Parathyroid adenoma (tissue), 2 donors: ENCODE results near the gene LRRC27.

Experiments used
- H2AFZ ChIP-seq: fragments of 300-600 bp; sonication (generic); one replicate; pipeline ENCODE4 v1.7.0; 2017; ENCODE audit warnings: antibody characterized with exemption, mild to moderate bottlenecking
- H3K27ac ChIP-seq: fragments of 300-600 bp; sonication (generic); one replicate; pipeline ENCODE4 v1.7.0; 2017
- H3K27me3 ChIP-seq: fragments of 300-600 bp; sonication (generic); one replicate; pipeline ENCODE4 v1.7.0; 2017; ENCODE audit warnings: low read length; ENCODE audit not compliant: control insufficient read depth, insufficient read depth
- H3K36me3 ChIP-seq: fragments of 300-600 bp; sonication (generic); one replicate; pipeline ENCODE4 v1.7.0; 2017; ENCODE audit warnings: low read length; ENCODE audit not compliant: control insufficient read depth, insufficient read depth
- H3K4me1 ChIP-seq: fragments of 300-600 bp; sonication (generic); one replicate; pipeline ENCODE4 v1.7.0; 2017; ENCODE audit warnings: control low read depth
- H3K4me2 ChIP-seq: fragments of 300-600 bp; sonication (generic); one replicate; pipeline ENCODE4 v1.7.0; 2017; ENCODE audit warnings: low read length
- H3K4me3 ChIP-seq: fragments of 300-600 bp; sonication (generic); one replicate; pipeline ENCODE4 v1.7.0; 2017; ENCODE audit warnings: low read depth, low read length
- H3K79me2 ChIP-seq: fragments of 300-600 bp; sonication (generic); one replicate; pipeline ENCODE4 v1.7.0; 2017; ENCODE audit warnings: control low read depth
- H3K9ac ChIP-seq: fragments of 300-600 bp; sonication (generic); one replicate; pipeline ENCODE4 v1.7.0; 2017; ENCODE audit warnings: mild to moderate bottlenecking
- H3K9me3 ChIP-seq: fragments of 300-600 bp; sonication (generic); one replicate; pipeline ENCODE4 v1.7.0; 2017; ENCODE audit warnings: low read length; ENCODE audit not compliant: control insufficient read depth
- TF ChIP-seq, protein P1 (sequence below): fragments of 300-600 bp; sonication (generic); IDR thresholded peaks from one replicate; pipeline ENCODE4 v1.7.0; 2017; ENCODE audit warnings: antibody characterized with exemption, mild to moderate bottlenecking
- donor health status: primary hyperparathyroidism.

LRRC27 gene

DNA sequence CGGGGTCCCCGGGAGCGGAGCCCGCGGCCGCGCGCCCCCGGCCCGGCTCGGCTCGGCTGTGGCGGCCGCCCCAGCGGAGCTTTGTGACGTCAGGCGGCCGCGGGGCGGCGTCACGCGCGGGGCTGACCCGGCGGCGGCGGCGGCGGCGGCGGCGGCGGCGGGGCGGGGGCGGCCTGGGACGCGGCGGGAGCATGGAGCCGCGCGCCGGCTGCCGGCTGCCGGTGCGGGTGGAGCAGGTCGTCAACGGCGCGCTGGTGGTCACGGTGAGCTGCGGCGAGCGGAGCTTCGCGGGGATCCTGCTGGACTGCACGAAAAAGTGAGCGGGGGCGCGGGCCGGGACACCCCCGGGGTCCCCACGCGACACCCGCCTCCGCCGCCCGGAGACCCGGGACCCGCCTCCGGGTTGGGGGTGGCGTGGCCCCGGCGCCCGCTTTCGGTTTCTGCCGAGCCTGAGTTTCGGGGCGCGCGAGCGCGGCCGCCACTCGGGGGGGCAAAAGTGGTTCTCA, 65.1 kb downstream of the LRRC27 start, which contains the start of gene PWWP2B:
PWWP2B (plus strand) TSS at position 165 of the 506 bp plus-strand sequence; CDS start at position 192, 27 bp downstream.
- peaks cover 28% of the 10 kb centered on the region for H3K79me2 ChIP-seq
- no peaks in the 10 kb centered on the region for H3K27me3 ChIP-seq
- H3K9ac ChIP-seq: peak within 1 kb of the TSS; percentile 82
- H3K4me2 ChIP-seq: peak within 1 kb of the TSS; percentile 96
- H3K27ac ChIP-seq: peak within 1 kb of the TSS; percentile 94
- no peaks in the 10 kb centered on the region for H3K9me3 ChIP-seq
- TF ChIP-seq, protein P1, sequence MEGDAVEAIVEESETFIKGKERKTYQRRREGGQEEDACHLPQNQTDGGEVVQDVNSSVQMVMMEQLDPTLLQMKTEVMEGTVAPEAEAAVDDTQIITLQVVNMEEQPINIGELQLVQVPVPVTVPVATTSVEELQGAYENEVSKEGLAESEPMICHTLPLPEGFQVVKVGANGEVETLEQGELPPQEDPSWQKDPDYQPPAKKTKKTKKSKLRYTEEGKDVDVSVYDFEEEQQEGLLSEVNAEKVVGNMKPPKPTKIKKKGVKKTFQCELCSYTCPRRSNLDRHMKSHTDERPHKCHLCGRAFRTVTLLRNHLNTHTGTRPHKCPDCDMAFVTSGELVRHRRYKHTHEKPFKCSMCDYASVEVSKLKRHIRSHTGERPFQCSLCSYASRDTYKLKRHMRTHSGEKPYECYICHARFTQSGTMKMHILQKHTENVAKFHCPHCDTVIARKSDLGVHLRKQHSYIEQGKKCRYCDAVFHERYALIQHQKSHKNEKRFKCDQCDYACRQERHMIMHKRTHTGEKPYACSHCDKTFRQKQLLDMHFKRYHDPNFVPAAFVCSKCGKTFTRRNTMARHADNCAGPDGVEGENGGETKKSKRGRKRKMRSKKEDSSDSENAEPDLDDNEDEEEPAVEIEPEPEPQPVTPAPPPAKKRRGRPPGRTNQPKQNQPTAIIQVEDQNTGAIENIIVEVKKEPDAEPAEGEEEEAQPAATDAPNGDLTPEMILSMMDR: no peak
- H3K36me3 ChIP-seq: no peaks in the 10 kb centered on the region
- H3K4me1 ChIP-seq: peaks cover 35% of the 10 kb centered on the region
- H2AFZ ChIP-seq: peak within 1 kb of the TSS; percentile 87
- H3K4me3 ChIP-seq: peak within 1 kb of the TSS; percentile 66

DNA sequence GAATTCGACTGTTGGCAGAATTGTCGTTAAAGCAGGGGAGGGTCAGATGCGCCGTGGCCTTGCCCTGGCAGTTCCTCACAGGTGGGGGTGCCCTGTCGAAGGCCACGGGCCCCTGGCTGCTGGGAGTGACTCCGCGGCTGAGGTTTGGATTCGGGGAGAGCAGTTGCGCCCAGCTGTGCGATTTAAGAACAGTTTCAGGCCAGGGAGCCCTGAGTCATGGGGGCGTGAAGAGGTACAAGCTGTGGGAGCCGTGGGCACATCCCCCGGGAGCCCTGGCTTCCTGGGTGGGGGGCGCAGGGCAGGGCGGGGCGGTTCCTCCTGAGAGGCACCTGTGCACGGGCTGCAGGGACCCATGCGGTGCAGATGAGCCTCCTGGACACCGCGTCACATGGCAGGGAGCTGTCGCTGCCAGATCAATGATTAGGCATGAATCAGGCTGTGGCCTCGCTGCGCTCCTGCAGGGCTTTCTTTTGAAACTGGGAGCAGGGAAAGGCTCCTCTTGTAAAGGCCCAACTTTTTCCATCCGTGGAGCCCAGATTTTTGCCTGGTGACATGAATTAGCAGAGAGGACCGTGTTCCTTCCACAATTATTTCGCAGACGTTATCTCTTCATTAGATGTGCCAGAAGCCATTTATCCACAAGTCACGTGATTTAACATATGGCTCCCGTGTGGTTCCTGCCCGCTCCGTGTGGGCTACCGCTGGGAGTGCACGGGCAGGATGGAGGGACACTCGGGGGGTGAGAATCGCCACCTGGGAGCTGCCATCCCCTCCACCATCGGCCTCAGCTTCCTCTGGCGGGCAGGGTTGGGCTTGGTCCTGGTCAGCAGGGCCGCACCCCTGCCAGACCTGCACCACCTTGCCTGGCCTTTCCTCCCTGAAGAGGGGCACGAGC, 65.9 kb downstream of the LRRC27 start:
- TF ChIP-seq, protein P1: no peak
- no peaks in the 10 kb centered on the region for H3K36me3 ChIP-seq
- H3K9ac ChIP-seq: peak overlapping the region; percentile 82
- H3K4me3 ChIP-seq: peak overlapping the region; percentile 66
- peaks cover 37% of the 10 kb centered on the region for H3K79me2 ChIP-seq
- peak overlapping the region; percentile 96 for H3K4me2 ChIP-seq
- H3K4me1 ChIP-seq: peaks cover 35% of the 10 kb centered on the region
- H3K27ac ChIP-seq: peak overlapping the region; percentile 90
- no peaks in the 10 kb centered on the region for H3K27me3 ChIP-seq
- H3K9me3 ChIP-seq: no peaks in the 10 kb centered on the region
- peak overlapping the region; percentile 59 for H2AFZ ChIP-seq

DNA sequence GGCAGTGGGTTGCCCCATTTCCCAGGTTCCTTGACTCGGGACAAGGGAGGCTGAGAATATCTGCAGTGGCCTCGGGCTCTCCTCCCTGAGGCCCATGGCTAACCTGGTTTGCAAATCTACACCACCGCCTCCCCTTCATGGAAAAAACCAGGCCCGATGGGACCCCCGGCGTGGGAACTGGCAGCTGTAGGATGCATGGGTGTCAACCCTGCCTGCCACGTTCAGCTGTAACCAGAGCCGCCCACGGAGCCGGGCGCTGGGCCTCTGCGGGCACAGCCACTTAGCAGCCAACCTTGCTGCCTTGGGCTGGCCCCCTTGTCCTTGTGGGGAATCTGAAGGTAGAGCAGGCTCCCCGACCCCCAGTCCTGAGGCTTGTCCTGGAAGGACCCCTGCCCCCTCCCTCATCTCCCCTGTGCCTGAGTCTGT, 66.6 kb downstream of the LRRC27 start:
- peak overlapping the region; percentile 4 for H2AFZ ChIP-seq
- peaks cover 35% of the 10 kb centered on the region for H3K4me1 ChIP-seq
- peak overlapping the region; percentile 90 for H3K27ac ChIP-seq
- TF ChIP-seq, protein P1: no peak
- no peaks in the 10 kb centered on the region for H3K27me3 ChIP-seq
- peak overlapping the region; percentile 96 for H3K4me2 ChIP-seq
- no peaks in the 10 kb centered on the region for H3K36me3 ChIP-seq
- no peak overlapping the region for H3K4me3 ChIP-seq
- H3K79me2 ChIP-seq: peaks cover 43% of the 10 kb centered on the region
- no peaks in the 10 kb centered on the region for H3K9me3 ChIP-seq
- H3K9ac ChIP-seq: no peak overlapping the region

DNA sequence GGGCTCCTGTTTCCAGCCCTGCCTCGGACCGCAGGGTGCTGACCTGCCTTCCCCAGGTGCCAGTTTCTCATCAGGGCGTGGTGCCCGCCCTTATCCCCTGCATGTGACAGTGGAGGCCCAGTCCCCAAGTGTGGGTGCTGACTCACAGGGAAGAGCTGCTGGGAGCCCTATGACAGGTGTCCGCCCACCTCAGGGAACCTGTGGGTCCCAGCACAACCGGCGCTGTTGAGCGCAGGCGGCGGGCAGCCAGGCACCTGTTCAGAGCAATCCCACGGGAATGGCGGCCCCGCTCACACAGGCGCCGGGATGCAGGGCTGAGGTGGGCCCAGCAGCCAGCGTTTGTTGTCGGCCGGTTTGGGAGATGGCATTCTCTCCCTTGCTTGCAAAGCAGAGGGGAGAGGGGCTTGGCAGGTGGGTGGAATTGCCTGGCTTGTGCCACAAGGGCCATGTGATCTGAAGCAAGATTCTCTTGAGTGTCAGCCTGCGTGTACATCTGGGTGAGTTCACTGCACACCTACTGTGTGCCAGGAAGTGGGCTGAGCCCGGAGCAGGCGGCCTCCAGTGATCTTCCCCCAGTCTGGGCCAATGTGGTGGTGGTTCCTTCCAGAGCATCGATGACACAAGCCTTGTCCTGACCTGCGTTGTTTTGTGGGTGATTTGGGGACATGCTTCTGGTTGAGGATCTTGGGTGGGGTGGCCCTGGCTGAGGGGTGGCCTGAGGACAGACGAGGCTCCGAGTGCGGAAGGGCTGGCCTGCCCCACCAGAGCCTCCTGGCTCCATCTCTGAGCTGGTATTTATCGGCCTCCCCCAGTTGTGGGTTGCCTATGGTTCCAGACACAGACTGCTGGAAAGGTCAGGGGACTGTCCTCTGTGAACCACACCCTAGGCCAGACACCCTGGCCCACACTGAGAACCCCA, 67.4 kb downstream of the LRRC27 start:
- Histone ChIP-seq H3K4me1 (peaks cover 35% of the 10 kb centered on the region), H3K4me3 (no peak overlapping the region), H3K36me3 (no peaks in the 10 kb centered on the region), H3K27ac (peak overlapping the region; percentile 90), H3K27me3 (no peaks in the 10 kb centered on the region), H3K79me2 (peaks cover 51% of the 10 kb centered on the region), H2AFZ (no peak overlapping the region), H3K9me3 (no peaks in the 10 kb centered on the region), H3K4me2 (peak overlapping the region; percentile 96), H3K9ac (no peak overlapping the region)
- TF ChIP-seq, protein P1: no peak
